GM12878 (cell line): ENCODE data around the gene SLC37A1. TPM values are rescaled to one million over a fixed set of nuclear protein-coding genes. Genes with fewer than 3 reads are reported as not detected.

ENCODE experiments used
- ATAC-seq: fragments of 200-7000 bp; cut with Tn5 transposase; 3 replicates; pipeline ENCODE4 v1.9.1; 2020; ENCODE audit warnings: mild to moderate bottlenecking, moderate library complexity
- BruUV-seq: library from RNA; stranded (reverse); fragments of 400-500 nt; replicated peaks from 2 replicates; lab custom pipeline; 2021; lab: Mats Ljungman, UMichigan
- CTCF ChIA-PET: fragments of 300-600 bp; sonication (Branson Sonifier 250); formaldehyde crosslinking; extraction: SDS; loops from one replicate; lab custom pipeline; 2021; ENCODE audit warnings: inconsistent platforms; lab: Yijun Ruan, JAX
- POLR2A ChIA-PET: fragments of 350-600 bp; formaldehyde crosslinking; extraction: SDS; loops from one replicate; lab custom pipeline; 2021; ENCODE audit warnings: inconsistent platforms; lab: Charles Lee
- RAD21 ChIA-PET: fragments of 300-600 bp; sonication (Branson Sonifier 250); formaldehyde crosslinking; loops from one replicate; lab custom pipeline; 2023; ENCODE audit warnings: antibody characterized with exemption; ENCODE audit not compliant: unreplicated experiment; lab: Charles Lee
- SMC1A ChIA-PET: fragments of 300-600 bp; sonication (Branson Sonifier 250); formaldehyde crosslinking; loops from one replicate; lab custom pipeline; 2023; ENCODE audit not compliant: unreplicated experiment, uncharacterized antibody; lab: Charles Lee
- DNase-seq: peaks from one replicate; pipeline ENCODE4 v3.0.0-alpha.2; 2011; ENCODE audit warnings: low read depth, low spot score
- FAIRE-seq: peaks from 3 replicates; lab custom pipeline; 2011; peaks lifted over from hg19 to GRCh38; lab: Jason Lieb, UNC
- H2AFZ ChIP-seq: 2 replicates; pipeline ENCODE4 v1.6.0; 2011; ENCODE audit warnings: low read depth, low read length, control low read depth; ENCODE audit not compliant: control insufficient read depth
- H3K27ac ChIP-seq: 2 replicates; pipeline ENCODE4 v1.5.1; 2011; ENCODE audit warnings: control low read depth; ENCODE audit not compliant: control insufficient read depth, insufficient read depth
- H3K27me3 ChIP-seq, 2 experiments: replicated peaks in 1 of 2; 2 replicates each; pipeline versions ENCODE4 v1.6.0 to v1.6.1; 2011; ENCODE audit warnings: low read length in 1 of 2; ENCODE audit not compliant: control insufficient read depth in 2 of 2, insufficient read depth in 2 of 2
- H3K36me3 ChIP-seq, 2 experiments: 2 replicates each; pipeline ENCODE4 v1.5.1; 2011; ENCODE audit warnings: low read length in 1 of 2; ENCODE audit not compliant: control insufficient read depth in 2 of 2, insufficient read depth in 2 of 2
- H3K4me1 ChIP-seq: 2 replicates; pipeline ENCODE4 v1.6.1; 2011; ENCODE audit warnings: mild to moderate bottlenecking, low read length, moderate library complexity, mixed read lengths; ENCODE audit not compliant: control insufficient read depth, insufficient read depth
- H3K4me2 ChIP-seq: 2 replicates; pipeline ENCODE4 v1.6.0; 2011; ENCODE audit warnings: control low read depth; ENCODE audit not compliant: control insufficient read depth, insufficient read depth
- H3K4me3 ChIP-seq: fragments of 200-600 bp; sonication (generic); 2 replicates; pipeline ENCODE4 v1.5.1; 2016
- H3K79me2 ChIP-seq: 2 replicates; pipeline ENCODE4 v1.6.0; 2011; ENCODE audit warnings: low read length; ENCODE audit not compliant: control insufficient read depth, insufficient read depth
- H3K9ac ChIP-seq: 2 replicates; pipeline ENCODE4 v1.8.0; 2011; ENCODE audit warnings: low read length, control low read depth, mixed read lengths; ENCODE audit not compliant: control insufficient read depth, insufficient read depth
- H3K9me3 ChIP-seq: replicated peaks from 3 replicates; pipeline ENCODE4 v1.5.1; 2011; ENCODE audit warnings: mild to moderate bottlenecking, low read length; ENCODE audit not compliant: control insufficient read depth, insufficient read depth
- H4K20me1 ChIP-seq: 2 replicates; pipeline ENCODE4 v1.6.0; 2011; ENCODE audit not compliant: control insufficient read depth, insufficient read depth
- CBX3 ChIP-seq: fragments of 200-600 bp; sonication (generic); IDR thresholded peaks from 2 replicates; pipeline ENCODE4 v1.6.1; 2016; ENCODE audit warnings: low read depth, borderline replicate concordance
- GATAD2B ChIP-seq: fragments of 450-650 bp; conservative IDR thresholded peaks from 2 replicates; pipeline ENCODE4 v1.6.1; 2017; ENCODE audit warnings: low read depth, mild to moderate bottlenecking, moderate library complexity
- RB1 ChIP-seq: fragments of 450-650 bp; formaldehyde crosslinking; IDR thresholded peaks from 2 replicates; pipeline ENCODE4 v1.6.1; 2017; ENCODE audit warnings: mild to moderate bottlenecking, borderline replicate concordance
- RFX5 ChIP-seq: IDR thresholded peaks from 2 replicates; pipeline ENCODE4 v1.6.1; 2011; ENCODE audit warnings: low read depth, low read length, improper control_type of control experiment
- SMAD1 ChIP-seq: fragments of 450-650 bp; IDR thresholded peaks from 2 replicates; pipeline ENCODE4 v1.6.1; 2018; ENCODE audit warnings: mild to moderate bottlenecking, low read depth; ENCODE audit not compliant: partially characterized antibody
- WGBS: methylation state at CpG from one replicate; pipeline ENCODE4 v1.1.6; 2016; ENCODE audit warnings: low lambda C conversion rate; ENCODE audit not compliant: insufficient replicate concordance, insufficient coverage; ENCODE audit errors: missing lambda C conversion rate; 5-methylcytosine and 5-hydroxymethylcytosine counted together
- in situ Hi-C: fragments of 300-500 bp; cut with MboI; formaldehyde crosslinking; loops from 9 replicates; pipeline ENCODE4 v1.14.3; 2018; ENCODE audit warnings: mixed read lengths
- intact Hi-C: fragments of 100-400 bp; cut with micrococcal nuclease; formaldehyde crosslinking; loops from one replicate; pipeline ENCODE4 v1.14.2; 2022; ENCODE audit not compliant: unreplicated experiment
- polyA plus RNA-seq, 11 experiments: library from polyadenylated mRNA; depleted of rRNA in 4 of 11; unstranded in 6 of 11; stranded (reverse) in 5 of 11; fragments of >200 nt; fragmentation: Nextera tagmentation in 4 of 11; fragmentation: Illumina TruSeq in 1 of 11; extraction: Ambion mirVana in 4 of 11; extraction: Trizol in 1 of 11; gene quantifications; 1 replicate in 1 of 11; 2 replicates in 10 of 11; pipeline versions ENCODE4 v1.2.1 to v1.2.3, GENCODE V29; 2011 to 2016; ENCODE audit warnings: inconsistent platforms in 2 of 11, missing spikeins in 2 of 11, low read depth in 1 of 11
- total RNA-seq, 4 experiments: library from RNA; depleted of rRNA in 3 of 4; stranded (reverse); fragments of >200 nt in 3 of 4; fragmentation: Illumina TruSeq in 1 of 4; extraction: Trizol in 1 of 4; gene quantifications; 2 replicates each; pipeline versions ENCODE4 v1.2.1 to v1.2.3, GENCODE V29; 2013 to 2021

SLC37A1 gene
- total and polyA plus RNA-seq, 10 of the 15 experiments (the other 5 are each of a cell fraction or from before 2014, with no cell fraction given) = 1.1 to 35.5 (median 24.4) TPM

GRCh38 chr21:42565886-42566523, 52.4 kb downstream of the SLC37A1 start:
- RAD21 ChIA-PET = no interaction called here
- H2AFZ ChIP-seq = no peak overlapping the region
- CTCF ChIA-PET = interaction anchor here (0.9 kb wide), 1 partner anchor 12 kb away, joined by 3 read pairs; no protein-coding TSS in a partner anchor
- no peaks in the 10 kb centered on the region for H3K9me3 ChIP-seq
- no peaks in the 10 kb centered on the region for H3K79me2 ChIP-seq
- H3K36me3 ChIP-seq = peaks cover 9 to 15% of the 10 kb centered on the region in 2 experiments; a peak in 3 of 4 replicates
- TF ChIP-seq SMAD1 (no peak), CBX3 (no peak), RB1 (no peak)
- TF ChIP-seq, all 136 proteins: peak for 0
- no peaks in the 10 kb centered on the region for H3K27me3 ChIP-seq
- no peak for DNase-seq
- no peaks in the 10 kb centered on the region for H4K20me1 ChIP-seq
- no peak overlapping the region for H3K9ac ChIP-seq
- H3K4me3 ChIP-seq = no peak overlapping the region
- no peak for FAIRE-seq
- no peak for ATAC-seq
- SMC1A ChIA-PET = interaction anchor here (0.6 kb wide), 1 partner anchor 262 kb away, joined by 3 read pairs; no protein-coding TSS in a partner anchor
- 92% methylated on average over 13 of the region's 13 CpGs for WGBS
- no peak overlapping the region for H3K27ac ChIP-seq
- intact Hi-C loops = no loop called here
- BruUV-seq = no TSS peak
- no peak overlapping the region for H3K4me2 ChIP-seq
- POLR2A ChIA-PET = interaction anchor here (1.2 kb wide), 1 partner anchor 99 kb away, joined by 3 read pairs; no protein-coding TSS in a partner anchor
- H3K4me1 ChIP-seq = peaks cover 13% of the 10 kb centered on the region
- in situ Hi-C loops = no loop called here

GRCh38 chr21:42566524-42567213, 53.0 kb downstream of the SLC37A1 start:
- in situ Hi-C loops (no loop called here), intact Hi-C loops (no loop called here)
- H3K27me3 ChIP-seq = no peaks in the 10 kb centered on the region
- H3K36me3 ChIP-seq = peaks cover 11 to 15% of the 10 kb centered on the region in 2 experiments; a peak in 3 of 4 replicates
- H3K4me3 ChIP-seq = no peak overlapping the region
- H3K27ac ChIP-seq = no peak overlapping the region
- WGBS = 88% methylated on average over 14 of the region's 16 CpGs
- ChIA-PET POLR2A (interaction anchor here (1.2 kb wide), 1 partner anchor 100 kb away, joined by 3 read pairs; no protein-coding TSS in a partner anchor), CTCF (no interaction called here), RAD21 (no interaction called here), SMC1A (no interaction called here)
- ATAC-seq (no peak), DNase-seq (no peak), FAIRE-seq (no peak)
- BruUV-seq = no TSS peak
- no peaks in the 10 kb centered on the region for H3K79me2 ChIP-seq
- no peak overlapping the region for H2AFZ ChIP-seq
- H3K4me1 ChIP-seq = peaks cover 7% of the 10 kb centered on the region
- no peaks in the 10 kb centered on the region for H3K9me3 ChIP-seq
- TF ChIP-seq GATAD2B (no peak), RFX5 (no peak)
- H3K4me2 ChIP-seq = no peak overlapping the region
- no peak overlapping the region for H3K9ac ChIP-seq
- no peaks in the 10 kb centered on the region for H4K20me1 ChIP-seq
